IMR-90 (cell line): Measurements from ENCODE around the gene NACC2. TPM values are rescaled to one million over a fixed set of nuclear protein-coding genes. Genes with fewer than 3 reads are reported as not detected.

ENCODE experiments used
- ATAC-seq: fragments of 200-7000 bp; cut with Tn5 transposase; 2 replicates; pipeline ENCODE4 v1.9.1; 2020; ENCODE audit warnings: low read depth, mild to moderate bottlenecking, moderate library complexity
- BruUV-seq: library from RNA; stranded (reverse); fragments of 400-500 nt; replicated peaks from 2 replicates; lab custom pipeline; 2021; lab: Mats Ljungman, UMichigan
- CTCF ChIA-PET: fragments of 300-600 bp; formaldehyde crosslinking; extraction: SDS; loops from one replicate; lab custom pipeline; 2021; ENCODE audit warnings: antibody characterized with exemption; lab: Yijun Ruan, JAX
- POLR2A ChIA-PET: fragments of 300-600 bp; sonication (Branson Sonifier 250); formaldehyde crosslinking; loops from one replicate; lab custom pipeline; 2022; ENCODE audit warnings: antibody characterized with exemption; ENCODE audit not compliant: unreplicated experiment; lab: Charles Lee
- DNase-seq: peaks from one replicate; pipeline ENCODE4 v3.0.0; 2013
- H2AFZ ChIP-seq: replicated peaks from 2 replicates; pipeline ENCODE3; 2013; ENCODE audit warnings: low read length, mild to moderate bottlenecking; ENCODE audit not compliant: poor library complexity
- H2AK5ac ChIP-seq: 2 replicates; pipeline ENCODE4 v1.6.1; 2013; ENCODE audit warnings: low read depth, low read length, inconsistent platforms
- H2AK9ac ChIP-seq: replicated peaks from 2 replicates; pipeline ENCODE3; 2013; ENCODE audit warnings: mild to moderate bottlenecking, low read depth, low read length, moderate library complexity; ENCODE audit not compliant: poor library complexity
- H2BK120ac ChIP-seq: 2 replicates; pipeline ENCODE4 v1.6.1; 2013; ENCODE audit warnings: low read depth, low read length, inconsistent platforms
- H2BK15ac ChIP-seq: 3 replicates; pipeline ENCODE4 v1.6.1; 2013; ENCODE audit warnings: low read depth, low read length, inconsistent platforms
- H2BK20ac ChIP-seq: 2 replicates; pipeline ENCODE4 v1.6.1; 2013; ENCODE audit warnings: low read depth, mild to moderate bottlenecking, inconsistent platforms, low read length, moderate library complexity
- H2BK5ac ChIP-seq: 2 replicates; pipeline ENCODE4 v1.6.1; 2013; ENCODE audit warnings: mild to moderate bottlenecking, low read depth, low read length, inconsistent platforms; ENCODE audit not compliant: poor library complexity, severe bottlenecking
- H3K14ac ChIP-seq: replicated peaks from 2 replicates; pipeline ENCODE4 v1.6.1; 2013; ENCODE audit warnings: low read depth, low read length, inconsistent platforms
- H3K18ac ChIP-seq: 2 replicates; pipeline ENCODE4 v1.6.1; 2013; ENCODE audit warnings: low read depth, low read length, control low read depth
- H3K23ac ChIP-seq: 2 replicates; pipeline ENCODE4 v1.6.1; 2013; ENCODE audit warnings: low read depth, low read length, inconsistent platforms
- H3K27ac ChIP-seq: 2 replicates; pipeline ENCODE4 v1.5.1; 2013; ENCODE audit warnings: mild to moderate bottlenecking, control low read depth, low read length; ENCODE audit not compliant: insufficient read depth
- H3K27me3 ChIP-seq: 2 replicates; pipeline ENCODE4 v1.6.1; 2013; ENCODE audit warnings: low read length; ENCODE audit not compliant: control insufficient read depth, insufficient read depth
- H3K36me3 ChIP-seq: 2 replicates; pipeline ENCODE4 v1.6.1; 2013; ENCODE audit warnings: low read length, mixed read lengths; ENCODE audit not compliant: control insufficient read depth, insufficient read depth
- H3K4ac ChIP-seq: 2 replicates; pipeline ENCODE4 v1.6.1; 2013; ENCODE audit warnings: low read depth, low read length, inconsistent platforms
- H3K4me1 ChIP-seq: 2 replicates; pipeline ENCODE4 v1.6.1; 2013; ENCODE audit warnings: low read length, mixed read lengths; ENCODE audit not compliant: control insufficient read depth, insufficient read depth
- H3K4me2 ChIP-seq: 2 replicates; pipeline ENCODE4 v1.6.1; 2013; ENCODE audit warnings: low read depth, mild to moderate bottlenecking, control low read depth, low read length, moderate library complexity
- H3K4me3 ChIP-seq: 2 replicates; pipeline ENCODE4 v1.5.1; 2013; ENCODE audit warnings: low read depth, mild to moderate bottlenecking, control low read depth, low read length, moderate library complexity; ENCODE audit not compliant: insufficient read depth
- H3K56ac ChIP-seq: 2 replicates; pipeline ENCODE4 v1.6.1; 2013; ENCODE audit warnings: low read length, inconsistent platforms; ENCODE audit not compliant: insufficient read depth; ENCODE audit errors: extremely low read depth
- H3K79me1 ChIP-seq, 2 experiments: 2 replicates each; pipeline ENCODE4 v1.6.1; 2013; ENCODE audit warnings: low read length in 2 of 2, inconsistent platforms in 1 of 2, low read depth in 1 of 2
- H3K9ac ChIP-seq: 2 replicates; pipeline ENCODE4 v1.6.1; 2013; ENCODE audit warnings: low read depth, low read length, control low read depth
- H3K9me1 ChIP-seq: 2 replicates; pipeline ENCODE4 v1.6.1; 2013; ENCODE audit warnings: low read length, inconsistent platforms; ENCODE audit not compliant: insufficient read depth
- H3K9me3 ChIP-seq: 2 replicates; pipeline ENCODE4 v1.6.1; 2013; ENCODE audit warnings: low read length; ENCODE audit not compliant: control insufficient read depth, insufficient read depth
- H4K20me1 ChIP-seq: 2 replicates; pipeline ENCODE4 v1.6.1; 2013; ENCODE audit warnings: low read length, inconsistent platforms; ENCODE audit not compliant: insufficient read depth
- H4K5ac ChIP-seq: 2 replicates; pipeline ENCODE4 v1.6.1; 2013; ENCODE audit warnings: mild to moderate bottlenecking, low read depth, low read length, control low read depth
- H4K8ac ChIP-seq, 2 experiments: 2 replicates each; pipeline ENCODE4 v1.6.1; 2013; ENCODE audit warnings: low read depth in 2 of 2, low read length in 2 of 2, control low read depth in 1 of 2, inconsistent platforms in 1 of 2
- H4K91ac ChIP-seq: 2 replicates; pipeline ENCODE4 v1.6.1; 2013; ENCODE audit warnings: low read depth, low read length, inconsistent platforms; ENCODE audit not compliant: insufficient read depth
- BHLHE40 ChIP-seq: fragments of 150-350 bp; IDR thresholded peaks from 2 replicates; pipeline ENCODE4 v1.6.1; 2016; ENCODE audit warnings: mild to moderate bottlenecking, low read depth, low read length
- CEBPB ChIP-seq: IDR thresholded peaks from 2 replicates; pipeline ENCODE4 v1.6.1; 2012; ENCODE audit warnings: low read depth, low read length, improper control_type of control experiment
- CHD1 ChIP-seq: IDR thresholded peaks from 2 replicates; pipeline ENCODE4 v1.6.1; 2012; ENCODE audit warnings: low read depth, low read length, improper control_type of control experiment
- FOS ChIP-seq: fragments of 150-350 bp; IDR thresholded peaks from 2 replicates; pipeline ENCODE4 v1.6.1; 2016; ENCODE audit warnings: low read depth, low read length
- MAFK ChIP-seq: IDR thresholded peaks from 2 replicates; pipeline ENCODE4 v1.6.1; 2012; ENCODE audit warnings: low read depth, low read length, improper control_type of control experiment
- MAZ ChIP-seq: IDR thresholded peaks from 2 replicates; pipeline ENCODE4 v1.6.1; 2012; ENCODE audit warnings: low read depth, mild to moderate bottlenecking, low read length, improper control_type of control experiment, moderate library complexity, borderline replicate concordance
- MXI1 ChIP-seq: IDR thresholded peaks from 2 replicates; pipeline ENCODE4 v1.6.1; 2012; ENCODE audit warnings: low read depth, mild to moderate bottlenecking, low read length, moderate library complexity, borderline replicate concordance
- NFE2L2 ChIP-seq: fragments of 150-350 bp; IDR thresholded peaks from 2 replicates; pipeline ENCODE4 v1.6.1; 2016; ENCODE audit warnings: low read depth, mild to moderate bottlenecking, low read length
- POLR2A ChIP-seq: IDR thresholded peaks from 2 replicates; pipeline ENCODE4 v1.6.1; 2012; ENCODE audit warnings: mild to moderate bottlenecking, low read depth, low read length
- RAD21 ChIP-seq: IDR thresholded peaks from 2 replicates; pipeline ENCODE4 v1.6.1; 2012; ENCODE audit warnings: low read length, improper control_type of control experiment
- RCOR1 ChIP-seq: IDR thresholded peaks from 2 replicates; pipeline ENCODE4 v1.6.1; 2012; ENCODE audit warnings: mild to moderate bottlenecking, low read length, improper control_type of control experiment; ENCODE audit not compliant: insufficient replicate concordance
- RFX5 ChIP-seq: IDR thresholded peaks from 2 replicates; pipeline ENCODE4 v1.8.0; 2012; ENCODE audit warnings: low read depth, mild to moderate bottlenecking, low read length, moderate library complexity
- SMC3 ChIP-seq: fragments of 150-350 bp; IDR thresholded peaks from 2 replicates; pipeline ENCODE4 v1.6.1; 2016; ENCODE audit warnings: low read depth, mild to moderate bottlenecking, antibody characterized with exemption, low read length, moderate library complexity
- USF2 ChIP-seq: fragments of 150-350 bp; IDR thresholded peaks from 2 replicates; pipeline ENCODE4 v1.6.1; 2017; ENCODE audit warnings: mild to moderate bottlenecking, antibody characterized with exemption, low read length, low read depth
- WGBS, 2 experiments: methylation state at CpG; one replicate each; pipeline versions ENCODE4 v1.1.5 to v1.1.7; 2013; ENCODE audit warnings: missing lambda C conversion rate in 2 of 2; ENCODE audit not compliant: insufficient read length in 1 of 2; ENCODE audit errors: extremely low coverage in 2 of 2; 5-methylcytosine and 5-hydroxymethylcytosine counted together
- dilution Hi-C: fragments of 300-500 bp; cut with HindIII; formaldehyde crosslinking; loops from one replicate; pipeline ENCODE4 v1.14.3; 2018; ENCODE audit warnings: low sequenced_read_pairs; ENCODE audit not compliant: unreplicated experiment
- in situ Hi-C: fragments of 300-500 bp; cut with MboI; formaldehyde crosslinking; loops from 3 replicates; pipeline ENCODE4 v1.14.3; 2019; ENCODE audit warnings: low sequenced_read_pairs, inconsistent platforms, mixed read lengths
- intact Hi-C: fragments of 100-400 bp; cut with micrococcal nuclease; formaldehyde crosslinking; loops from 2 replicates; pipeline ENCODE4 v1.10.0; 2022
- polyA plus RNA-seq, 3 experiments: library from polyadenylated mRNA; depleted of rRNA; stranded (reverse); fragments of >200 nt; gene quantifications; 2 replicates each; pipeline ENCODE4 v1.2.3, GENCODE V29; 2012; ENCODE audit warnings: low replicate concordance in 1 of 3
- total RNA-seq: library from RNA; depleted of rRNA; stranded (reverse); fragments of >200 nt; gene quantifications from 2 replicates; pipeline ENCODE4 v1.2.3, GENCODE V29; 2012
- TF ChIP-seq, protein P1 (sequence below): conservative IDR thresholded peaks from 2 replicates; pipeline ENCODE4 v1.5.1; 2012; ENCODE audit warnings: mild to moderate bottlenecking, low read depth, low read length, improper control_type of control experiment
- TF ChIP-seq, protein P2 (sequence below): fragments of 150-350 bp; IDR thresholded peaks from 2 replicates; pipeline ENCODE4 v1.6.1; 2016; ENCODE audit warnings: low read depth, mild to moderate bottlenecking, low read length, moderate library complexity, borderline replicate concordance

Gene NACC2
- total and polyA plus RNA-seq, 2 of the 4 experiments (the other 2 are of a cell fraction) = 7.9 to 19.0 TPM

- Histone ChIP-seq H3K27me3 (peaks cover 79% of the 10 kb centered on the region), H3K4me1 (no peaks in the 10 kb centered on the region), H4K5ac (no peak overlapping the region), H3K4me2 (no peak overlapping the region), H2BK120ac (no peak overlapping the region), H3K36me3 (no peaks in the 10 kb centered on the region), H3K23ac (no peak overlapping the region), H3K14ac (no peak overlapping the region), H3K9me1 (no peaks in the 10 kb centered on the region), H3K9ac (no peak overlapping the region), H3K79me1 (no peaks in the 10 kb centered on the region), H3K9me3 (no peaks in the 10 kb centered on the region; the same call in 1 of the 2 replicates), H4K20me1 (no peaks in the 10 kb centered on the region; the same call in 1 of the 2 replicates), H3K18ac (no peak overlapping the region), H3K27ac (no peak overlapping the region), H4K8ac (no peak overlapping the region), H2BK5ac (no peak overlapping the region), H2BK15ac (no peak overlapping the region), H2AK5ac (no peak overlapping the region), H3K4ac (no peak overlapping the region), H2AFZ (no peak overlapping the region), H2AK9ac (no peak overlapping the region), H3K4me3 (no peak overlapping the region), H2BK20ac (no peak overlapping the region), H3K56ac (no peak overlapping the region), H4K91ac (no peak overlapping the region)
- no peak for DNase-seq
- dilution Hi-C loops = no loop called here
- BruUV-seq = no TSS peak
- WGBS, 2 experiments = 89% methylated on average over 6 of the region's 17 CpGs; no CpG with 5 or more reads in 1 of the 2 experiments
- ATAC-seq = no peak
- TF ChIP-seq SMC3 (no peak), BHLHE40 (no peak), FOS (no peak), CEBPB (no peak), NFE2L2 (no peak), RCOR1 (no peak), RAD21 (no peak), MAZ (no peak), USF2 (no peak), MAFK (no peak), RFX5 (no peak), POLR2A (no peak), CHD1 (no peak), MXI1 (no peak)
- TF ChIP-seq, protein P1, sequence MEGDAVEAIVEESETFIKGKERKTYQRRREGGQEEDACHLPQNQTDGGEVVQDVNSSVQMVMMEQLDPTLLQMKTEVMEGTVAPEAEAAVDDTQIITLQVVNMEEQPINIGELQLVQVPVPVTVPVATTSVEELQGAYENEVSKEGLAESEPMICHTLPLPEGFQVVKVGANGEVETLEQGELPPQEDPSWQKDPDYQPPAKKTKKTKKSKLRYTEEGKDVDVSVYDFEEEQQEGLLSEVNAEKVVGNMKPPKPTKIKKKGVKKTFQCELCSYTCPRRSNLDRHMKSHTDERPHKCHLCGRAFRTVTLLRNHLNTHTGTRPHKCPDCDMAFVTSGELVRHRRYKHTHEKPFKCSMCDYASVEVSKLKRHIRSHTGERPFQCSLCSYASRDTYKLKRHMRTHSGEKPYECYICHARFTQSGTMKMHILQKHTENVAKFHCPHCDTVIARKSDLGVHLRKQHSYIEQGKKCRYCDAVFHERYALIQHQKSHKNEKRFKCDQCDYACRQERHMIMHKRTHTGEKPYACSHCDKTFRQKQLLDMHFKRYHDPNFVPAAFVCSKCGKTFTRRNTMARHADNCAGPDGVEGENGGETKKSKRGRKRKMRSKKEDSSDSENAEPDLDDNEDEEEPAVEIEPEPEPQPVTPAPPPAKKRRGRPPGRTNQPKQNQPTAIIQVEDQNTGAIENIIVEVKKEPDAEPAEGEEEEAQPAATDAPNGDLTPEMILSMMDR = no peak
- TF ChIP-seq, protein P2, sequence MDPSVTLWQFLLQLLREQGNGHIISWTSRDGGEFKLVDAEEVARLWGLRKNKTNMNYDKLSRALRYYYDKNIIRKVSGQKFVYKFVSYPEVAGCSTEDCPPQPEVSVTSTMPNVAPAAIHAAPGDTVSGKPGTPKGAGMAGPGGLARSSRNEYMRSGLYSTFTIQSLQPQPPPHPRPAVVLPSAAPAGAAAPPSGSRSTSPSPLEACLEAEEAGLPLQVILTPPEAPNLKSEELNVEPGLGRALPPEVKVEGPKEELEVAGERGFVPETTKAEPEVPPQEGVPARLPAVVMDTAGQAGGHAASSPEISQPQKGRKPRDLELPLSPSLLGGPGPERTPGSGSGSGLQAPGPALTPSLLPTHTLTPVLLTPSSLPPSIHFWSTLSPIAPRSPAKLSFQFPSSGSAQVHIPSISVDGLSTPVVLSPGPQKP = no peak
- intact Hi-C loops = no loop called here
- ChIA-PET POLR2A (no interaction called here), CTCF (interaction anchor here (0.6 kb wide), 1 partner anchor 205 kb away, joined by 5 read pairs; no protein-coding TSS in a partner anchor)
- in situ Hi-C loops = loop anchor here (10.0 kb wide), 1 partner anchor 424 kb away; the partner anchor contains the start of gene KCNT1
These were observed 33.3 kb upstream of the NACC2 start for GRCh38 chr9:136128436-136128835.
